NCI-H128 (cell line): ENCODE data around the gene C6orf52.

Experiments
- DNase-seq: peaks from one replicate; lab custom pipeline; 2025; ENCODE audit not compliant: unreplicated experiment; lab: John Stamatoyannopoulos, UW

Gene C6orf52

DNA sequence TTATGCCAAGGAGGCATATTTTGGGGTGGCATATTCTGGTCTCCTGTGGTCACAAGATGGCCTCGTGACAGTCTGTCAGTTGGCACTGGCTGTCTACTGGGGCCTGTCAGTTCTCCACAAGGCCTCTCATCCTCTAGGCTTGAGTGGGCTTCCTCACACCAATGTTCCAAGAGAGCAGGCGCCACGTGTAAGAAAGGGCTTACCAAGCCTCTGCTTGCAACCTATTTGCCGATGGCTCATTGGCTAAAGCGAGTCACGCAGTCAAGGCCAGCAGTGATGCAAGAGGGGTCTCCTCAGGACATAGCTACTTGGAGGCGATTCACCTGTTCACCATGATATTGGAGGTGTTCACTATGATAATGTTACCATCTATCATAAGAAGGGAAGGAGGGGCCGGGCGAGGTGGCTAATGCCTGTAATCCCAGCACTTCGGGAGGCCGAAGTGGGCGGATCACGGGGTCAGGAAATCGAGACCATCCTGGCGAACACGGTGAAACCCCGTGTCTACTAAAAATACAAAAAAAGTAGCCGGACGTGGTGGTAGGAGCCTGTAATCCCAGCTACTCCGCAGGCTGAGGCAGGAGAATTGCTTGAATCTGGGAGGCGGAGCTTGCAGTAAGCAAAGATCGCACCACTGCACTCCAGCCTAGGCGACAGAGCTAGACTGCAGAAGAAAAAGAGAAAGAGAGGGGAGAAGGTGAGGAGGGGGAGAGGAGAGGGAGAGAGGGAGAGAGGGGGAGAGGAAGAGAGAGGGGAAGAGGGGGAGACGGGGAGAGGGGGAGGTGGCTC, 35.3 kb downstream of the C6orf52 start:
- DNase-seq, result no peak

DNA sequence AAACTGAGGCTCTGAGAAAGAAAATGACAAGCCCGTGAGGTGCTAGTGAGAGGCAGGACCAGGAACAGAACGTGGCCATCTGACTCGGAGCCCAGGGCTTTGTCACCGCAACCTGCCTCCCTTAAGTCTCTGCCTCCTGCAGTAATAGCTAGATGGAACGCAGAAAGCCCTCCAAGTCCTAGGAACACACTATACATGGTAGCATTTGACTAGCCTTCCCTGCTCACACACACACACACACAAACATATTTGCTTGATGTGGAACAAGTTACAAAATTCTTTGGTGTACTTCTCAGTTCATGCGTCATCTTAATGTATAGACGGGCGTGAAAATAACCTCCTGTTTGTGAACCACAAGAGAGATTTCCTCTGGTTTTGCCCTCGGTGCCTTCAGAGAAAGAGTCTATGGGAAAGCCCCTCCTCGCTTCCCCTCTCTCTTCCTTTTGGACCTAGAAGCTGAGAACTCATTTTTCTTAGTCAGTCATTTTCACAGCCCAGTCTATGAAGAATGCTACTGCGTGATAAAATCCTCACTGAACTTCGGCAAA, 38.8 kb downstream of the C6orf52 start:
- no peak for DNase-seq

DNA sequence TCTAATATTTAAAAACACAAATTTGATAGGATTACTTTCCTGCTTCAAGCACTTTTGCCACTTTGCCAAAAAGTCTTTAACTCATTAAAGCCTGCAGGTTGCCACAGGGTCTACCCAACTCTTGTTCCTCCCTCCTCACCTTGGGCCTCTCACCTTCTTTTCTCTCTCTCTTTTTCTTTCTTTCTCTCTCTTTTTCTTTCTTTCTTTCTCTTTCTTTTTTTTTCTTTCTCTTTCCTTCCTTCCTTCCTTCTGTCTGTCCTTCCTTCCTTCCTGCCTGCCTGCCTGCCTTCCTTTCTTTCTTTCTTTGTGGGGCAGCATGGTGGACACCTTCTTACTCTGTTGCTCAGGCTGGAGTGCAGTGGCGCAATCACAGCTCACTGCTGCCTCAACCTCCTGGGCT, 50.2 kb downstream of the C6orf52 start:
- no peak for DNase-seq

DNA sequence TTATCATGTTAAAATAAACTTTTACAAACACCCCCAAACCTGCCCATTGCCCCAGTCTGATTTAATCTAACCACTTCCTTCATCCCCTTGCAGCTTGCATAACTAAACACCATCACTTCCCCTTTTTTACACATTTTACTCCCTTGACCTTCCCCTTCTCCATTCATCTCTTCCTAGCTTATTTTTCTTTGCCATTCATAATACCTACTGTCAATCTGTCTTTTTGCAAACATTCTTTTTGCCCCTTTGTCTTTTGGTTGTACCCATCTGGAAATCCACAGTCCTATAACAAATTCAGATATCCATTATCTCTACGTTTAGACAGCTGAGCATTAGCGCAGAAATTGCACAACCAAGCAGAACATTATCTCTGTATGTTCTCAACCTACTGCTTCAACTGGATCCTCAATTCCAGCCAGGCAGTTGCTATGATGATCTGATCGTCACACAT, 51.2 kb downstream of the C6orf52 start:
- no peak for DNase-seq

DNA sequence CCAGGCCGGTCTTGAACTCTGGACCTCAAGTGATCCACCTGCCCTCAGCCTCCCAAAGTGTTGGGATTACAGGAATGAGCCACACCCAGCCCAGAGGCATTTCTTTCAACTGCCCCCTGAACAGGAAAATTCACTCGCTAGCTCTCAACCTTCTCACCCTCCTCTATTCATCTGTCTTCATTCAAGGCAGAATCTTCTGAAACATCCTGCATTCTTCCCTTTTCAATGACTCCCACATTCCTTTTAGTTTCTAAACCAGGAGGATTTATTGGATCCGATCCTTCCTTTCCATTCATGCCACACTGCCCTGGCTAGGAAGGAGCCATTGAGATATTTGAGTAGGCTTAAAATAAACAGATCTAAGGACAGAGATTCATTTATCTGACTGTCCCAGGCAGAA, 52.9 kb downstream of the C6orf52 start:
- no peak for DNase-seq

DNA sequence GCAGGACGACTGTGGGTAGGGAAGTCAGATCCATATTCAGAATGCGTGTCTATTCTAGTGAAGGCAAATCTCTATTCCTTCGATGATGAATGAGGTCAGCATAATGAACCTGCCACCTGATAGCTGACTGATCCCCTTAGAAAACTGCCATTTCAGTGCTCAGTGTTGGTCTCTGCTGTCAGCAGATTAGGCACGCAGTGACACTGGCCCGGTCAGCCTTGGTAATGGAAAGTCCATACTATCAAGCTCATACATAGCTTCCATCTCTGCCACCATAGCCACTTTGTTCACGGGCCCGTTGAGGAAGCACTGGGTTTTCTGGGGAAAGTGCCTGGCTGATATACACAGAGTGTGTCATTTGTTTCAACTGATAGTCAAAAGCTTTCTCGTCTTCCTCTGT, 54.0 kb downstream of the C6orf52 start:
- DNase-seq, result no peak

DNA sequence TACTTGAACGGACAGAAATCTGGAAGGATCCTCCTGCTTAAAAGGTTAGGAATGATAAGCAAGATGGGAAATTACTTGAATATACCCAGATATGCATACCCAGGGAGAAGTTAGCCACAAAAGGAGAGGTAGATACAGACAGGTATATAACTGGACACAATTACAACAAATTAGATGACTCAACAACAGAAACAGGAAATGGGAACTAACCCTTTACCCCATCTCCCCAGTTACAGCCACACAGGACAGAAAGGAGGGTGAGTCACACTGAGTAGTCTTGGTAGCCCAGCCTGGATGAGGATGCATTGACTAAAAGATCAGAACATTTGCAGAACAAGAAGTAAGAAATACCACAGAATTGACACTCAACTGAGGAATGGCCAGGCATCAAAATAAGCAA, 61.2 kb downstream of the C6orf52 start:
- DNase-seq, result no peak

DNA sequence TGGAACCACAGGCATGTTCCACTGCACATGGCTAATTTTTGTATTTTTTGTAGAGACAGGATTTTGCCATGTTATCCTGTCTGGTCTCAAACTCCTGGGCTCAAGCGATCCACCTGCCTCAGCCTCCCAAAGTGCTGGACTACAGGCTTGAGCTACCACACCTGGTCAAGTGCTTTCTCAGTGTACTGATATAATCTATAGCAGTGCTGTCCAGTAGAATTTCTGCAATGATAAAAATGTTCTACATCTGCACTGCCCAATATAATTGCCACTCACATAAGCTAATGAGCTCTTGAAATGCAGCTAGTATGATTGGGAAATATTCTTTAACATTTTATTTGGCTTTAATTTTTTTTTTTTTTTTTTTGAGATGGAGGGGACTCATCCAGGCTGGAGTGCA, 64.2 kb downstream of the C6orf52 start:
- no peak for DNase-seq

DNA sequence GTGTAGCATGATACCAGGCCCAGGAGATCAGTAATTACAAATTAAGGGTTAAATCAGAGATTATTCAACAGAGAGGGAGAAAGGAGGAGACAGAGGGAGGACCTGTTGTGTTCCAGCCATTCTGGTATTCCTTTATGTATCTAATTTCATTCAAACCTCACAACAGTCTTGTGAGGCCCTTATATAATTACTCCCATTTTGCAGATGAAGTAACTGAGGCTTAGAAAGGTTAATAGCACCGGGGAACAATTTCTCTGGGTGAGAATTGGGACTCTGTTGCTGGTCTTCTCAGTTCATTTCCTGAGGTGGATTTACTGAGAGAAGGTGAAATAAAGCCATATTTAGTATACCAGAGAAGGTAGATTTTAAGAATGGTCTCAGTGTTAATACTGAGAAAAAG, 66.6 kb downstream of the C6orf52 start:
- no peak for DNase-seq

DNA sequence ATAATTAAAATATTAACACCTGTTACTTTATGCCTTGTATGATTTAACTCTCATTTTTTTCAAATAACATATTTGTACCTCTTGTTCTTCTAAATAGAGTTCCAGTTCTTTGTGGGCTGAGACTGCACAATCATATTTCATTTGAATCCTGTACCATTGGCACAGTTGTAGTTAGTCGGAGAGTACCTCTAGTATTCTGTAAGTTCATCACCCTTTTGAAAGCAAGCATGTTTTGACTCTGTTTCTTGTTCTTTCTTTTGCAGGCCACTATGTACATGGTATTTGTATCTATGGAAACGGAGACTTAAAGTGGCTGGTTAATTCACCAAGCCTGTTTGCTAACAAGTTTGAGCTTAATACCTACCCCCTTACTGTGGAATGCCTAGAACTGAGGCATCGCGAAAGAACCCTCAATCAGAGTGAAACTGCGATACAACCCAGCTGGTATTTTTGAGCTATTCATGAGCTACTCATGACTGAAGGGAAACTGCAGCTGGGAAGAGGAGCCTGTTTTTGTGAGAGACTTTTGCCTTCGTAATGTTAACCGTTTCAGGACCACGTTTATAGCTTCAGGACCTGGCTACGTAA, 68.2 kb downstream of the C6orf52 start:
- no peak for DNase-seq

DNA sequence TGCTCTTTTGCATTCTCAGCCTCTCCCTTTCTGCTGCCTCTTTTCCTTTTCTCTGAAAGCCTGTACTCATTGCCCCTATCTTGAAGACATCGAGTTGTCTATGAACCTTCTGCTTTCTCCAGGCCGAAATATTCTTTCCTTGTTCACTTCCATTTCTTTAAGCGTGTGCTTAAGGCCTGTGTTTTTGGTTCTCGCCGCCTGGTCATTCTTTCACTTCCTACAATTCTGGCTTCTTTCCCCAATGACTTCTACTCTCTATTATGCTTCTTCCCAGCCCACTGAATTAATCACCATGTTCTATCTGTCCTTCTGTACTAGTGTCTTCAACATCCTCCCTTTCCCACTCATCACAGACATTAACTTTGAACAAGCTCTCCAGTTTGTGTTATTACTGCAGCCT, 69.6 kb downstream of the C6orf52 start:
- DNase-seq, result no peak

DNA sequence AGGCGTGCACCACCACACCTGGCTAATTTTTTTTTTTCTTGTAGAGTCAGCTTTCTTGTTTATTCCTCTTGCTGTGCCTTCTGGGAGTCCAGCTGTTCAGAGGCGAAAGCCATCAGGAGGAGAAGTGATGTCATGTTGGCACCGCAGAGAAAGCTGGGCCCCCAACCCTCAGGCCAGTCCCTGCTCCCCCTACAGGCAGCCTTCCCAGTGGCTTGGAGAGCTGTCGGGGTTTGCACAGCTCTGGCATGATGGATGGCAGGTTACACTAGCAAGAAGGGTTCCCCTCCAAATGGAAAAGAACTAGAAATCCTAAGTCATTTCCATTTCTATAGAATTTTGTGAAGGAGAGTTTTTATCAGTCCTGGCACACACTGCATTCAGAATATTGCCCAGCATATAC, 72.6 kb downstream of the C6orf52 start:
- DNase-seq, result no peak
